NCI-H2107 (cell line): Measurements from ENCODE around the gene SERPINC1.
"Not testable (repeated sequence)": the region's sequence is repeated elsewhere in the genome, so short reads cannot be mapped to it uniquely, and the experiment has no call there.

Experiments used
- DNase-seq: peaks from one replicate; lab custom pipeline; 2025; lab: John Stamatoyannopoulos, UW

SERPINC1 gene

GRCh38 chr1:173889885-173890284, 27.2 kb downstream of the SERPINC1 start:
- no peak for DNase-seq

- no peak for DNase-seq
Measured at GRCh38 chr1:173888749-173889148, 28.4 kb downstream of the SERPINC1 start.

GRCh38 chr1:173887627-173888026, 29.5 kb downstream of the SERPINC1 start:
- DNase-seq: no peak

DNA sequence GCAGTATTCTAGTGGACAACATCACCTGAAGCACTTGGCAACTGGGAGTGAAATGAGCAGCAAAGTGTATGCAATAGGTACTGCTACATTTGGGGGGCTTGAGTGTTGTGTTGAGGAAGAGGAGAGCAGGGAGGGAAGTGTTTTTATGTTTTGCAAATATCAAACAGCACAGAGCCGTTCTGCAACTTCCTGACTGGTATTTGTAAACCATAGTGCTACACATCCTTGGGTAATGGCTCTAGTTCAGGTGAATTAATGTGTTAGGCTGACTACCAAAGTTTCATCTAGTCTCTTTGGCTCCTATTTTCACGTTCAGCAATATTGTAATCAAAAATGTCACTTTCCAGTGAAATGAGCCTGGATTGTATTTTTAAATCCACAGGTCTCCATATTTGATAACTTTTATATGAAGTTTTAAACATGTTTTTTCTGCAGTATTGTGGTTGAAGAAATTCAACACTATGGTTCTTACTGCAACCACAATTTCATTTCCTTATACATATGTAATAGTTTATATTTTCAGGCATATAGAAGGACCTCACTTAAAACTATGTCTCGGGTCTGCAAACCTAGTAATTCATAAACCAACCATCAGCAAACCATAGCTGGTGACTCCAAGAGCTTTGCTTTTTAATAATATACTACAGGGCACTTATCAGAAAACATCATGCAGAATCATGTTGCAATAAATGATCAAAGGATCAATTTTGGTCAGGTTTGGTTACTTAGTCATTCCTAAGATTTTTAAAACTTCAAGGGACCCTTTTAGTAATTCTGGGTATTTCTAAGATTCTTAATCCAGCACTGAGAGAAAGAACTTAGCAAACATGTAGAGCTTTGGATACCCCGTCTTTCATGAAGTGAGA, 30.1 kb downstream of the SERPINC1 start:
- DNase-seq: no peak

DNA sequence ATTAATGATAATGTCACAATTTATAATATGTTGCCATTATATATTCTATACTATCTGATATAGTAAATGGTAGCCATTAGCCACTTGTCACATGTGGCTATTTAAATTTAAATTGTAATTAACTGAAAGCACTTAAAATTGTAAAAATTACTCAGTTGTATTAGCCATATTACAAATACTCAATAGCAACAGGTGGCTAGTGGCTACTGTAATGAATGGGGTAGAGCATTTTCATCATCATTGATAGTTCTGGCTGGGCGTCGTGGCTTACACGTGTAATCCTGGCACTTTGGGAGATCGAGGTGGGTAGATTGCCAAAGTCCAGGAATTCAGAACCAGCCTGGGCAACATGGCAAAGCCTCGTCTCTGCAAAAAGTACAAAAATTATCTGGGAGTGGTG, 32.4 kb downstream of the SERPINC1 start:
- no peak for DNase-seq

DNA sequence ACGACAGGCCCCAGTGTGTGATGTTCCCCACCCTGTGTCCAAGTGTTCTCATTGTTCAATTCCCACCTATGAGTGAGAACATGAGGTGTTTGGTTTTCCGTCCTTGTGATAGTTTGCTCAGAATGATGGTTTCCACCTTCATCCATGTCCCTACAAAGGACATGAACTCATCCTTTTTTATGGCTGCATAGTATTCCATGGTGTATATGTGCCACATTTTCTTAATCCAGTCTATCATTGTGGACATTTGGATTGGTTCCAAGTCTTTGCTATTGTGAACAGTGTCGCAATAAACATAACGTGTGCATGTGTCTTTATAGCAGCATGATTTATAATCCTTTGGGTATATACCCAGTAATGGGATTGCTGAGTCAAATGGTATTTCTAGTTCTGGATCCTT, 36.0 kb downstream of the SERPINC1 start:
- not testable (repeated sequence) for DNase-seq

DNA sequence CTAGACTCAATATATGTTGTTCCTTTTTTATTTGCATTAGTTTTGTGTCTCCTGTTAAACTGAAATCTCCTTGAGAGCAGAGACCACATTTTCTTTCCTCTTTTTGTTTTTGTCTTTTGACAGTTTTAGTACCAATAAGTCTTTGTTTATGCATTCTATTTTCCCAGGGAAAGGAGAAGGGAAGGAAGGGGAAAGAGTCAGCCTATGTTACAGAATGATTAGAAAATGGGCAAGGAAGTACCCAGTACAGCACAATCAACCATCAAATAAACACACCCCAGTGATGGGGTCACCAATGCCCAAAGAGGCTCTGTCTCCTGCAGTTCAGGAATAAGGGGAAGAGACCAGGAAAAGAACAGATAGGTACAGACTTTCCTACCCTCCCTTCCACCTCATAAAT, 38.9 kb downstream of the SERPINC1 start:
- DNase-seq: no peak

DNA sequence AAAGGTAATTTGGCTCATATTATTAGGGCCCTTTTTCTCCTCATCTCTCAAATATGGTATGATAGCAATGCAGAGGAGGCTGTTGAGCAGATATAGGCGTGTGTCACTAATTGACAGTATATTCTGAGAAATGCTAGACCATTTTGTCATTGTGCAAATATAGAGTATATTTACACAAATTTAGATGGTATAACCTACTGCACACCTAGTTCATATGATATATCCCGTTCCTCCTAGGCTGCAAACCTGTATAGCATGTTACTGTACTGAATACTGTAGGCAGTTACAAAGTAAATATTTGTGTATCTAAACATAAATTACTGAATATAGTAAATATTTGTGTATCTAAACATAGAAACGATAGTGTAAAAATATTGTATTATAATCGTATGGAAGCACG, 40.4 kb downstream of the SERPINC1 start:
- DNase-seq: no peak

GRCh38 chr1:173871500-173871899, 45.6 kb downstream of the SERPINC1 start:
- no peak for DNase-seq

DNA sequence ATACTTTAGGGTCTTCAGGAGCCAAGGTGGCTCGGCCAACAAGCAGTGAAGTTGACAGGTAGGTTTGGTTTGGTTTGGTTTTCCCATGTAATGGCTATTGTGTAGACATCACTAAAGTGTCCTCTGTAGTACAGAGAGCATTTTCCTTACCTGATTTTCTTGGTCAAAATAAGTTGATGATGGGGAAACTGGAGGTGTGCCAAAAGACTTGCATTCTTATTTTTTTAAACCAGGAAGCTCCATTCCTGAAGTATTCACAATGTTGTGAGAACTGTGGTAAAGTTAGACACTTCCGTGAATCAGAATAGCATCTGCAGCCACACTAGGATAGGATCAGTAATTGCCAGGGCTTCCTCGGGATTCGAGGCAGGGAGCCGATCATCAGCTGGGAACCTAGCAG, 46.0 kb downstream of the SERPINC1 start:
- DNase-seq: no peak

- no peak for DNase-seq
Measured at GRCh38 chr1:173870252-173871075, 46.7 kb downstream of the SERPINC1 start.

GRCh38 chr1:173869021-173869359, 48.1 kb downstream of the SERPINC1 start:
- DNase-seq: no peak

GRCh38 chr1:173868266-173869020, 48.7 kb downstream of the SERPINC1 start, which contains the start of gene ZBTB37:
Gene ZBTB37, plus strand, starts transcription at chr1:173868380. Its CDS starts 1,846 bp downstream, at chr1:173870226.
- DNase-seq: peak; percentile 82

DNA sequence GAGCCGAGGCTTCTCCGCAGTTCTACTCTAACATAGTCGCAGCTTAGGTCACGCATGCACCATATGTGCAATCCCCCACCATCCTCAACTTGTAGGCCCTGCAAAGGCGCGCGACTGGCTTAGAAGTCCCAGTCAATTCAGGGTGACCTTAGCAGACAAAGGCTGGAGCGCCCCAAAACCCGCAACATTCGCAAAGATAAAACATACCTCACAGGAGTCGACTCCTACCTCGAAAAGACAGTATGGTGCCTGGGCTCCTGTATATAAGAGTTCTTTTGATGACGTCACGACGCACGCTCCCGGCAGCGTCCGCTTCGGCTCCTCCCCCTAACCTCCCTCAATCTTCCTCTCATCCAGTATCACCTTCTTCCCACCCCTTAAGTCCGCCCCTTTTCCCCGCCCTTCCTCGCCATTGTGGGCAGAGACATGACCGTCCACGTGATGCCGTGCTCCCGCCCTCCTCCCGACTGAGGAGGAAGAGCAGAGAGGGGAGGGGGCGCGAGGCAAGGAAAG, 49.3 kb downstream of the SERPINC1 start, which contains the start of gene GAS5:
GAS5 (minus strand) TSS at position 237 of the 513 bp plus-strand sequence.
- peak; percentile 97 for DNase-seq

DNA sequence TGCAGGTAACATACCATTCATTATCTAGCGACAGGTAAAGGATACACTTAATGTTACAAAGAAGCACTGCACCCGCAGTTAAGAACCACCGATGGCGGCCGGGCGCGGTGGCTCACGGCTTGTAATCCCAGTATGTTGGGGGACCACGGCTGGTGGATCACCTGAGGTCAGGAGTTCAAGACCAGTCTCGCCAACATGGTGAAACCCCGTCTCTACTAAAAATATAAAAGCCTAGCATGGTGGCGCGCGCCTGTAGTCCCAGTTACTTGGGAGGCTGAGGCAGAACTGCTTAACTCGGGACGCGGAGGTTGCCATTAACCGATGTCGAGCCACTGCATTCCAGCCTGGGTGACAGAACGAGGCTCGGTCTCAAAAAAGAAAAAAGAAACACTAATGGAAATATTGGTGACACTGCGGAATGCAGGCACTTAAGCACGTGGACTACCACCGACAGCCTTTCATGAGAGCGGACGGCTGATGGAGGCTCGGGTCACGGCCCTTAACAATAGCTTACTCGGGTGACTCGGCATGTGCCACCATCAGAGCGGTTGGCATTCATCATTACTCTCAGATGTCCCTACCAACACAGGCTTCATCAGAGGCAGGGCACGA, 49.9 kb downstream of the SERPINC1 start:
- no peak for DNase-seq

DNA sequence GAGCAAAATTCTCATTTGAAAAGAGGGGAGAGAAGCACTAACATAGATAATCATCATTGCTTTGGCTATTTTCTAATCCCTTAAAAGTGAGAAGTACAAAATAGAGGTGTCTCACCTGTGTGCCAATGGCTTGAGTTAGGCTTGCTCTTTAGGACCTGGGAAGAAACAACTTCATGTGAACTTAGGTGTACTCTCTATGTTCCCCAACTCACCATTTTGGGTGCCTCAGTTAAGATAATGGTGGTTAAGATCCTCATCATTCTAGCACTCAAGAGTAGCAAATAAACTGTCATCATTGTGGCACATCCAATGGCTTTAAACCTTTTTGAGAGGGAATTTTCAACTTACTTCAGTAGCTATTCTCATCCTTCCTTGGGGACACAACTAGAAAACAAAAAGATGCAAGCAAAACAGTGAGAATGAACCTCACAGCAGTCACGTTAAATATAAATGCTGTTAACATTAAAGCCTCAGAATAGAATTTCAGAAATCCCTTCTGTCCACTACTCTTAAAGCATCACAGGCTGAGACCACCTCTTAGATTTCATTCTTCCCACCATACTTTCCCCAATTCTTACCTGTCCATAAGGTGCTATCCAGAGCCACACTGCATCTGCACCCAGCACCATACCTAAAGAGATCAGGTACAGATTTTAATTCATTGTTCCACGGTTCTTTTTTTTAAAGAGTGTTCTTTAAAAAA, 50.6 kb downstream of the SERPINC1 start:
- no peak for DNase-seq

- no peak for DNase-seq
Measured at GRCh38 chr1:173865468-173866164, 51.5 kb downstream of the SERPINC1 start.

GRCh38 chr1:173864179-173864867, 52.8 kb downstream of the SERPINC1 start:
- no peak for DNase-seq
